ENCODE data around the gene AFF1. TPM values are rescaled to one million over a fixed set of nuclear protein-coding genes. Genes with fewer than 3 reads are reported as not detected.

Gene AFF1
- total RNA-seq, 1 experiment from 2014 or later = 52.8 TPM

- DNase-seq = no peak
- Histone ChIP-seq H3K4me3 (no peak overlapping the region), H3K9me3 (ENCODE audit: insufficient read depth, low read depth) (no peaks in the 10 kb centered on the region), H3K4me2 (no peak overlapping the region), H3K27ac (no peak overlapping the region), H3K9me2 (ENCODE audit: insufficient read depth) (no peaks in the 10 kb centered on the region), H4K20me1 (ENCODE audit: insufficient read depth) (no peaks in the 10 kb centered on the region), H3F3A (ENCODE audit: insufficient read depth, low read depth) (no peaks in the 10 kb centered on the region), H3K36me3 (ENCODE audit: low read depth) (no peaks in the 10 kb centered on the region), H3K79me2 (ENCODE audit: low read depth) (no peaks in the 10 kb centered on the region), H2AFZ (no peak overlapping the region), H3K27me3 (ENCODE audit: insufficient read depth, low read depth) (no peaks in the 10 kb centered on the region), H3K4me1 (replicated peaks; ENCODE audit: insufficient read depth) (no peaks in the 10 kb centered on the region)
- ChIA-PET POLR2A (ENCODE audit: unreplicated experiment) (no interaction called here), CTCF (no interaction called here)
- intact Hi-C loops (cut with micrococcal nuclease; ENCODE audit: unreplicated experiment) = no loop called here
- no peak for TF ChIP-seq CTCF (conservative IDR thresholded peaks at IDR 0.05)
- TF ChIP-seq EZH2 (IDR thresholded peaks at IDR 0.05; ENCODE audit: low read depth) = no peak
- BruUV-seq (replicated peaks) = no TSS peak
These were observed 18.4 kb upstream of the AFF1 start for GRCh38 chr4:86916392-86916791.

GRCh38 chr4:86917212-86918039 is 17.4 kb upstream of the AFF1 start:
- no peak overlapping the region for H3K4me3 ChIP-seq
- no peaks in the 10 kb centered on the region for H3K36me3 ChIP-seq (ENCODE audit: low read depth)
- no peaks in the 10 kb centered on the region for H3K9me3 ChIP-seq (ENCODE audit: insufficient read depth, low read depth)
- no peaks in the 10 kb centered on the region for H3K79me2 ChIP-seq (ENCODE audit: low read depth)
- no peak for TF ChIP-seq CTCF (conservative IDR thresholded peaks at IDR 0.05)
- TF ChIP-seq EZH2 (IDR thresholded peaks at IDR 0.05; ENCODE audit: low read depth) = no peak
- H3K4me2 ChIP-seq = no peak overlapping the region
- no peak overlapping the region for H2AFZ ChIP-seq
- H3K27me3 ChIP-seq (ENCODE audit: insufficient read depth, low read depth) = no peaks in the 10 kb centered on the region
- H3K9me2 ChIP-seq (ENCODE audit: insufficient read depth) = no peaks in the 10 kb centered on the region
- DNase-seq = no peak
- H4K20me1 ChIP-seq (ENCODE audit: insufficient read depth) = no peaks in the 10 kb centered on the region; the same call in 1 of the 2 replicates
- no peaks in the 10 kb centered on the region for H3F3A ChIP-seq (ENCODE audit: insufficient read depth, low read depth)
- CTCF ChIA-PET = no interaction called here
- POLR2A ChIA-PET (ENCODE audit: unreplicated experiment) = no interaction called here
- no peak overlapping the region for H3K27ac ChIP-seq
- BruUV-seq (replicated peaks) = no TSS peak
- intact Hi-C loops (cut with micrococcal nuclease; ENCODE audit: unreplicated experiment) = no loop called here
- no peaks in the 10 kb centered on the region; the same call in 1 of the 2 replicates for H3K4me1 ChIP-seq (replicated peaks; ENCODE audit: insufficient read depth)

GRCh38 chr4:86918539-86919072 is 16.2 kb upstream of the AFF1 start:
- Histone ChIP-seq H3K9me3 (ENCODE audit: insufficient read depth, low read depth) (no peaks in the 10 kb centered on the region), H3K27me3 (ENCODE audit: insufficient read depth, low read depth) (no peaks in the 10 kb centered on the region), H2AFZ (no peak overlapping the region), H3K4me1 (replicated peaks; ENCODE audit: insufficient read depth) (no peaks in the 10 kb centered on the region; the same call in 1 of the 2 replicates), H3K4me3 (no peak overlapping the region), H3F3A (ENCODE audit: insufficient read depth, low read depth) (no peaks in the 10 kb centered on the region), H3K27ac (no peak overlapping the region), H3K9me2 (ENCODE audit: insufficient read depth) (no peaks in the 10 kb centered on the region), H3K79me2 (ENCODE audit: low read depth) (no peaks in the 10 kb centered on the region), H4K20me1 (ENCODE audit: insufficient read depth) (no peaks in the 10 kb centered on the region; the same call in 1 of the 2 replicates), H3K4me2 (no peak overlapping the region), H3K36me3 (ENCODE audit: low read depth) (no peaks in the 10 kb centered on the region)
- POLR2A ChIA-PET (ENCODE audit: unreplicated experiment) = no interaction called here
- BruUV-seq (replicated peaks) = no TSS peak
- CTCF ChIA-PET = no interaction called here
- TF ChIP-seq CTCF (conservative IDR thresholded peaks at IDR 0.05) (no peak), EZH2 (IDR thresholded peaks at IDR 0.05; ENCODE audit: low read depth) (no peak)
- intact Hi-C loops (cut with micrococcal nuclease; ENCODE audit: unreplicated experiment) = no loop called here
- DNase-seq = no peak
